ENCODE data around the gene TXNRD3. TPM values are rescaled to one million over a fixed set of nuclear protein-coding genes. Genes with fewer than 3 reads are reported as not detected.

TXNRD3 gene
- total RNA-seq, 1 experiment from 2014 or later: 8.1 TPM

DNA sequence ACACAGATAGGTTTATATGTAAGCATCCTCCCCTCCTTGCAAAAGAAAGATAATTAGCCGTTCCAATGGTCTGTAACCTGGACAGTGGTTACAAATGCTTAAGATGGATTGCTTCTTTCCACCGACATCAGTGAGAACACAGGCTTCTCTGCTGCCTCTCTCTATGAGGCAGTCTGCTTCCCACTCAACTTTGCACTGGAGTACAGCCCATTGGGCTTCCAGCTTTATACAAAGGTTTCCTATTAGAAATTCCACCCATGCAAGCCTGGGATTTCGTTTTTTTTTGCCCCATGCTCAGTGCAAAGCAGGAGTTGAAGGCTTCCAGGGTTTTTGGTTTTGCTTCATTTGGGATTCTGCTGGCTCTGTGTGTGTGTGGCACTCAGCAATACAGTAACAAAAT is 48.9 kb downstream of the TXNRD3 start:
- no peaks in the 10 kb centered on the region for H3K23me2 ChIP-seq (ENCODE audit: insufficient read length, low read depth, low read length, poor library complexity, severe bottlenecking)
- H3K9ac ChIP-seq (ENCODE audit: extremely low read depth, insufficient read length, low read length): no peak overlapping the region
- no peaks in the 10 kb centered on the region for H4K20me1 ChIP-seq (ENCODE audit: control insufficient read depth, insufficient read depth, insufficient read length)
- no peak for DNase-seq
- H2BK120ac ChIP-seq (ENCODE audit: low read depth, low read length, poor library complexity, severe bottlenecking): no peak overlapping the region
- no peaks in the 10 kb centered on the region for H3K4me1 Mint-ChIP-seq
- H3K79me1 ChIP-seq (ENCODE audit: insufficient read depth, low read depth, low read length, poor library complexity, severe bottlenecking): no peaks in the 10 kb centered on the region
- no peak overlapping the region for H3K18ac ChIP-seq (ENCODE audit: insufficient read length, low read depth, low read length)
- TF ChIP-seq, protein P1, sequence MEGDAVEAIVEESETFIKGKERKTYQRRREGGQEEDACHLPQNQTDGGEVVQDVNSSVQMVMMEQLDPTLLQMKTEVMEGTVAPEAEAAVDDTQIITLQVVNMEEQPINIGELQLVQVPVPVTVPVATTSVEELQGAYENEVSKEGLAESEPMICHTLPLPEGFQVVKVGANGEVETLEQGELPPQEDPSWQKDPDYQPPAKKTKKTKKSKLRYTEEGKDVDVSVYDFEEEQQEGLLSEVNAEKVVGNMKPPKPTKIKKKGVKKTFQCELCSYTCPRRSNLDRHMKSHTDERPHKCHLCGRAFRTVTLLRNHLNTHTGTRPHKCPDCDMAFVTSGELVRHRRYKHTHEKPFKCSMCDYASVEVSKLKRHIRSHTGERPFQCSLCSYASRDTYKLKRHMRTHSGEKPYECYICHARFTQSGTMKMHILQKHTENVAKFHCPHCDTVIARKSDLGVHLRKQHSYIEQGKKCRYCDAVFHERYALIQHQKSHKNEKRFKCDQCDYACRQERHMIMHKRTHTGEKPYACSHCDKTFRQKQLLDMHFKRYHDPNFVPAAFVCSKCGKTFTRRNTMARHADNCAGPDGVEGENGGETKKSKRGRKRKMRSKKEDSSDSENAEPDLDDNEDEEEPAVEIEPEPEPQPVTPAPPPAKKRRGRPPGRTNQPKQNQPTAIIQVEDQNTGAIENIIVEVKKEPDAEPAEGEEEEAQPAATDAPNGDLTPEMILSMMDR (conservative IDR thresholded peaks at IDR 0.05): no peak
- H2BK20ac ChIP-seq (ENCODE audit: low read depth, low read length, poor library complexity, severe bottlenecking): no peak overlapping the region
- no peaks in the 10 kb centered on the region for H3K9me3 ChIP-seq (ENCODE audit: control insufficient read depth, low read depth, low read length)
- no peak overlapping the region for H2AK5ac ChIP-seq (ENCODE audit: insufficient read length, low read length)
- H3K36me3 Mint-ChIP-seq (ENCODE audit: insufficient read depth in 1 of 3, low read depth in 3 of 3): peaks cover 0 to 7% (median 2%) of the 10 kb centered on the region in 3 experiments; a peak in 4 of 7 replicates
- H3K56ac ChIP-seq (ENCODE audit: insufficient read length, low read depth, low read length): no peak overlapping the region
- H4K5ac ChIP-seq (ENCODE audit: insufficient read length, low read depth, low read length): no peak overlapping the region
- WGBS (ENCODE audit: extremely low coverage, insufficient read length, low lambda C conversion rate): no CpG with 5 or more reads among the region's 3 CpGs
- no peak overlapping the region for H3K23ac ChIP-seq (ENCODE audit: insufficient read length, low read depth, low read length)
- H2BK15ac ChIP-seq (ENCODE audit: low read depth, low read length): no peak overlapping the region
- H3K4me1 ChIP-seq (ENCODE audit: insufficient read depth, low read length): no peaks in the 10 kb centered on the region
- H4K8ac ChIP-seq (replicated peaks; ENCODE audit: insufficient read length, low read depth, low read length): no peak overlapping the region
- H3K4ac ChIP-seq (ENCODE audit: low read depth, low read length): no peak overlapping the region
- H3K4me2 ChIP-seq (ENCODE audit: insufficient read depth, insufficient read length, low read length): no peak overlapping the region
- H3K27ac ChIP-seq (ENCODE audit: insufficient read length, low read depth, low read length): no peak overlapping the region
- H3K27ac Mint-ChIP-seq: no peak overlapping the region
- H3K27me3 ChIP-seq (ENCODE audit: insufficient read depth, low read length): no peaks in the 10 kb centered on the region
- no peak overlapping the region for H4K91ac ChIP-seq (ENCODE audit: insufficient read length, low read depth, low read length)
- no peak overlapping the region for H2AFZ ChIP-seq (ENCODE audit: low read length)
- no peak overlapping the region for H3K14ac ChIP-seq (ENCODE audit: insufficient read depth, low read length)
- H3K9me3 Mint-ChIP-seq: no peaks in the 10 kb centered on the region
- no peak overlapping the region for H2BK5ac ChIP-seq (ENCODE audit: insufficient read length, low read length)
- no peak overlapping the region for H3K4me3 Mint-ChIP-seq
- no peak overlapping the region for H3T11ph ChIP-seq (ENCODE audit: low read length)
- no peaks in the 10 kb centered on the region for H3K27me3 Mint-ChIP-seq (ENCODE audit: low read depth)
- no peak overlapping the region for H2BK12ac ChIP-seq (ENCODE audit: insufficient read length, low read depth, low read length)
- no peaks in the 10 kb centered on the region for H3K79me2 ChIP-seq (ENCODE audit: insufficient read depth, low read length)

Data from H9 (cell line).